ENCODE results near the gene CHRM4.

The CHRM4 gene

GRCh38 chr11:46347637-46348311 lies 43.8 kb downstream of the CHRM4 start:
- no peak for DNase-seq (ENCODE audit: low read depth in 3 of 3)

DNA sequence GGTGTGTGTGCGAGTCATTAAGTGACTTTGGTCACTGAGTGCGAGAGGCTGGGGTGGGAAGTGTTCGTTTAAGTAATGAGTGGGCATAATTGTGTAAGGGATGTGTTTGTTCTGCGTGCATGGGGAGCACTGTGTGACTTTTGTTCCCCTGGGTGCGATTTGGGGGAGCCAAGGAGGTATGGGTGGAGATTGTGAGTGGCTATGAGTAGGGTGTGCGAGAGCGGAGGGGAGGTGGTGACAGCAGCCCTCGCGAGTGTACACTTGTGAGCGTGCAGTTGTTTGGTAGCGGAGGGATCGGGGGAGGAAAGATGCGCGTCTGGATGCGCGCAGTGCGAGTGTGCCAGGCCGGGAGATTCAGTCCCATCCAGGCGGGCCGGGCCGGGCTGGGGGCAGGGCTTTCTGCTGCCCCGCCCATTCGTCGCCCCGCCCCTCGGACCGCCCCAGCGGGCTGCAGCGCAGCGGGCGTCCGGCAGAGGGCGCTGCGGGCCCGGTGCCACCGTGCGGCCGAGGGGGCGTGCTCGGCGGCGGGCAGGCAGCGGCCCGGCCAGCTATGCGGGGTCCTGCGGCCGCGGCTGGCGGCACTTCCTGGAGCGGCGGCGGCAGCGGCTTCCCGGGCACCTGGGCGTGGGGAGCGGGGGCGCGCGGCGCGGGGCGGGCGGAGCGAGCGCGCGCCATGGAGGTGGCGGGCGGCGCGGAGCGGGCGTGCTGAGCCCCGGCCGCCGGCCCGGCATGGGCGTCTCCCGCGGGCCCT lies 44.5 kb downstream of the CHRM4 start, which contains the start of gene DGKZ:
Gene DGKZ (plus strand): TSS at position 578 of the 751 bp plus-strand sequence. CDS start 197 bp downstream, outside the sequence.
- peak; percentile 78 to 81 (median 80) for DNase-seq (ENCODE audit: low read depth in 3 of 3)

DNA sequence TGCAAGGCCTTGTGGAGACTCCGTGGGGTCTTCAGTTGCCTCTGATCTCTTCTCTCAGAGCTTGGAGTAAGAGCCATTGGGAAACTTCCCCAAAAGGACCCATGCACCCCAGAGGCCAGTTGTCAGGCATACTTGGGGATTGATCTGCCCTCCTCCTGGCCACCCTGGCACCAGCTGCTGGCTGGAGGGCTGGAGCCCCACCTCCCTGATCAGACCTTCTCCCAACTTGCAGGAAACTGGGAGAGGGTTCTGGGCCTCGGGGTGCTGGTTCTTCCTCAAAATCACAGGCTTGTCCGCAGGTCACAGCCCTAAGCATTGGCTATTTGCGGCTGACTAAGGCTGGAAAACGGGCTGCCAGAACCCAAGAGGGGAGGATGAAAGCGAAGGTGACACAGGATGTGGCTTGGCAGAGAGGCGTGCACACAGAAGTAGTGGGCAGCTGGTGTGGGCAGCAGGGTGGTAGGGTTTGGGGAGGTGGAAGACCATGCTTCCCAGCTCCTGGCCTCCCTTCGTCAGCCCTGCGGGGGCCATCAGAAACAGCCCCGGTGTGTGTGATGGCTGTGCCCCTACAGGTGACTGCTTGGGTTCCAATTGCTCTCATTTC lies 45.6 kb downstream of the CHRM4 start:
- DNase-seq (ENCODE audit: low read depth in 3 of 3): no peak

DNA sequence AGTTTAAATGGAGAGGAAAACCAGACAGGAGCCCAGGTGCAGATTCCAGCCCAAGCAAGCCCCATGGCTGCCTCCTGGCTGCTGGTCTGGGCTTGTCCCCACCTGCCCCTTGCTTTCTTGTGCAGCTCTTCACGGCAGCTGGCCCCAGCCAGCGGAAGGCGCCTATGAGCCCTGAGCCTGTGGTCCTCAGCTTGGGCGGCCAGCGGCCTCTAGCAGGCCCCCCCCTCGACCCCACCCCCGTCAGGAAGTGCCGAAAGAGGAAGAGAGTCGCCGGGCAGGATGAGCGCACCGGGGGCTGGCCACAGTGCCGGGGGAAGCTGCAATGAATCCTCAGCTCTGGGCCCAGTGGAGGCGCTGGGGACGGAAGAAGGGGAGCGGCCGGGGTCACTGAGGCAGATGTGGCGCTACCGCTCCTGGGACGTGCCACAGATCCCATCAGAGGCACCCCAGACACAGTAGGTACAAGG lies 46.4 kb downstream of the CHRM4 start:
- DNase-seq (ENCODE audit: low read depth in 3 of 3): no peak

- no peak for DNase-seq (ENCODE audit: low read depth in 3 of 3)
Observed at GRCh38 chr11:46343520-46343919, 48.1 kb downstream of the CHRM4 start.

DNA sequence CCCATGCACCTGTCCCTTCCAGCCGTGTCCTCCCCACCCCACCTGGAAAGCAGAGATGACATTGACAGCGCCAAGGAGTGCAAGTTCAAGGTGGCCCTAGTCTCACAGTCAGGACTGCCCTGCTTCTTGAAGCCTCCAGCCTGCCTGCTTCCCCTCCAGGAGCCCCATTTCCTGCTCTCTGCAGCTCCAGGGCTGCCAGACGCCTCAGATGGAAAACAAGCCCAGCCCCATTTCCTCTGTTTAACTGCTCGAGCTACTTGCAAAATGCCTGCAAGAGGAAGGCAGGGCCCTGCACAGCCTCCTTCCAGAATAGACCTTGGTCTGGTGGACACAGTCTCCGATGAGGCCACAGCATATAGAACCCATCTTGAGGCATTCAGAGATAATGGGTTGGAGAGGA lies 49.3 kb downstream of the CHRM4 start:
- DNase-seq (ENCODE audit: low read depth in 3 of 3): no peak

DNA sequence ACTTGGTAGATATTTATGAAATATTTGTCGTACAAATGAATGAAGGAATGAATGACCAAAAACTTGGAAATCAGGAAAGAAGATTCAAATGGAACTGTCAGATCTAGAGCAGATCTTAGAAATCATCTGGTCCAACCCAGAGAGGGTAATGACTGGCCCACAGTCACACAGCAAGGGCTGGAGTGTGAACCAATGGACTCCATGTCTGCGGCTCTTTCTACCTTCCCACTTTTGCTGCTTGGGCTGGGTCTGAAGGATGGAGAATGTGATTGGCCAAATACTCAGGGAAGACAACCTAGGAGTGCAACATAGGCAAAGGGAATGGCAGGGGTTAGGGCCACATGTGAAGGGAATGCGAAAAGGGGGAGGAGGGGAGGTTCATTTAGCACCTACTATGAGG lies 50.1 kb downstream of the CHRM4 start:
- DNase-seq (ENCODE audit: low read depth in 3 of 3): no peak

DNA sequence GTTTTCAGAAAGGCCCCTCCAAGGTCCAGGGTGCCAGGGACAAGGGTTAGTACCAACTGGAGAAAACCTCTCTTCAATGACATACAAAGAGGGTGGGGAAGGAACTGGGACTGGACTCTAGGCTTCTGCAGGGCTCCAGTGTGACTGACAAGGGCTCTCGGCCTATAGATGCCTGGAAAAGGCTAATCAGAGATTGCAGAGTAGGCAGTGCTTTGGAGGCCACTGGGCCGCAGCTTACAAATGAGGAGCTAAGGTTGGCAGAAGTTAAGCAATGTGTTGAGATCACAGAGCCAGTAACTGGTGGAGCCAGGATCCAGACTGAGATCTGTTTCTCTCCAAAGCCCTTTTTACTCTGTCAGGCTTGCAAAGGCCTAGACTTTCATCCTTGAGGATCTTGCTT lies 51.8 kb downstream of the CHRM4 start:
- DNase-seq (ENCODE audit: low read depth in 3 of 3): no peak

- DNase-seq (ENCODE audit: low read depth in 3 of 3): no peak
Observed at GRCh38 chr11:46338988-46339666, 52.4 kb downstream of the CHRM4 start.

DNA sequence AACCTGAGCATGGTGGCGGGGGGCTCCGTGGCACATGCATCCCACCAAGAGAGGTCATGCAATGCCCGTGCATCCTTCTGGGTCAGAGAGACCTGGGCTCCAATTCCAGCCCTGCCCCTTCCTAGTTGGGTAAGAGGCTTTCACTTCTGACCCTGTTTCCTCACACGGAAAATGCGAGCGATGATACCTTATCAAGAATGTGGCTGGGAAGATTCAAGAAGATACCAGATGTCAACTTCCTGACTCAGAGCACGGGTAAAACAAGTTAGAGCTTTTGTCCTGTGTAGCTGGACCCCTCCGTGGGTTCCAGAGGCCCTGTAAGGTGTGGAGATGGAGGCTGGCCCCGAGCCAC lies 53.0 kb downstream of the CHRM4 start:
- no peak for DNase-seq (ENCODE audit: low read depth in 3 of 3)

- DNase-seq (ENCODE audit: low read depth in 3 of 3): no peak
Observed at GRCh38 chr11:46337626-46338345, 53.8 kb downstream of the CHRM4 start.

- no peak for DNase-seq (ENCODE audit: low read depth in 3 of 3)
Observed at GRCh38 chr11:46336563-46337180, 54.9 kb downstream of the CHRM4 start.

DNA sequence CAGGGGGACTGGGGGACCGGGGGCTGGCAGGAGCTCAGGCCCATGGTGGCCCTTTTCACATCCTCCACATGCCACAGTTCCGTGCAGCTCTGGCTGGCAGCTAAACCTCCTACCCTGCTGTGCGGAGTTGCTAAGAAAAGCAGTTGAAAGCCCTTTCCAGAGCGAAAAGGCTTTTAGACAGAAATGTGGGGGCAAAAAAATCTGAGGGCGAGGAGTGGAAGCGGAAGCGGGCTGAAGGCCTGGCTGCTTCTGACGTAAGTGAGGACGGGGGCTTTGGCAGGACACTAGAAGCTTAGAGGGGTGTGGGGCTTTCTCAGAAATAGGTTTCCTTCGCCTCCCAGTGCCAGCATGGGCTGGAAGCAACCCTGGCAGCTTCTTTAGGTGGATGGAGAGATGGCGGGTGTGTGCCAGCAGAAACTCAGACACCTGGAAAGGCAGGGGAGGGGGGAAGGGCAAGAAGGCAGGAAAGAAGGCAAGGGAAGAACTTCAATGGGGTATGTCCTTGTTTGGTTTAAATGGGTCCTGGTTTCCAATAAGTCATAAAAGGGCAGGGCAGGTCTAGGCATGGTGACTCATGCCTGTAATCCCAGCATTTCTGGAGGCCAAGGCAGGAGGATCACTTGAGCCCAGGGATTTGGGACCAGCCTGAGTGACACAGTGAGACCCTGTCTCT lies 55.5 kb downstream of the CHRM4 start:
- DNase-seq (ENCODE audit: low read depth in 3 of 3): no peak

DNA sequence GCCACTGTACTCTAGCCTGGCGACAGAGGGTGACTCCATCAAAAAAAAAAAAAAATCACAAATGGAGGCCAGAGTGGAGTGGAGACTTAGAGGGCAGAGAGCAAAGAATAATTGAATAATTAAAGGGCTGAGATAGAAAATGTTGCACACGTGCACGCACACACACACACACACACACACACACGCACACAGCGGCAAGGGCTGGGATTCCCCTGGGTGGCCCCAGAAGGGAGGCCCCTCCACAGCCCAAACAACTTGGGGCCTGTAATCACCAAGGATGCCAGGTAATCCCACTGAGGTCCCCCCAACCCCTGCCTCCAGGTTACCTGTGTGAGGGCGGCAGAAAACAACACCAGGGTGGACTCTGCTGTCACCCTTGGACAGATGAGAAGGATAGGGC lies 56.3 kb downstream of the CHRM4 start:
- no peak for DNase-seq (ENCODE audit: low read depth in 3 of 3)

DNA sequence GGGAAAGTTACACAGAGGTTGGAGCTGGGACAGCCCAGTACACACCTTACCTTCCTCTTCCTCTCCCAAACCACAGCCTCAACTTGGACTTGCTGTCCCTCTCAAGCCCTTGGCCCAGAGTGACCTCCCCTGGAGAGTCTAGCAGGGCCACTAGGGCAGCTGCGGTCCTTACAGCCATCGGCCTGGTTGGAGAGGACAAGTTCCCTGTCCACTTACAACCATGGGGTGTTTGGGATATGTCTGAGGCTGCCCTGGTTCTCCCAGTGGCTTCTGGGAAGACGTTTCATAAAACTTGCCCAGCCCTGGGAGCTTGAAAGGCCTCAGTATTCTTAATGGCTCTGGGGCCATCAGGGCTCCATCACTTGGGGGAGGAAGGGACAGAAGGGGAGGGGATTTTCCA lies 57.4 kb downstream of the CHRM4 start:
- DNase-seq (ENCODE audit: low read depth in 3 of 3): no peak
